ENCODE results near the gene DCAF10.

GRCh38 chr9:37908698-37909186, 108.1 kb downstream of the DCAF10 start:
- TF ChIP-seq CTCF (IDR thresholded peaks at IDR 0.05) (no peak), POLR2A (IDR thresholded peaks at IDR 0.05) (no peak)
